ENCODE data around the gene GOLPH3. TPM values are rescaled to one million over a fixed set of nuclear protein-coding genes. Genes with fewer than 3 reads are reported as not detected.
"Not testable (repeated sequence)": the region's sequence is repeated elsewhere in the genome, so short reads cannot be mapped to it uniquely, and the experiment has no call there.

Gene GOLPH3
- polyA plus RNA-seq, 6 donors from 2014 or later: 61.7 to 80.4 (median 74.0) TPM

DNA sequence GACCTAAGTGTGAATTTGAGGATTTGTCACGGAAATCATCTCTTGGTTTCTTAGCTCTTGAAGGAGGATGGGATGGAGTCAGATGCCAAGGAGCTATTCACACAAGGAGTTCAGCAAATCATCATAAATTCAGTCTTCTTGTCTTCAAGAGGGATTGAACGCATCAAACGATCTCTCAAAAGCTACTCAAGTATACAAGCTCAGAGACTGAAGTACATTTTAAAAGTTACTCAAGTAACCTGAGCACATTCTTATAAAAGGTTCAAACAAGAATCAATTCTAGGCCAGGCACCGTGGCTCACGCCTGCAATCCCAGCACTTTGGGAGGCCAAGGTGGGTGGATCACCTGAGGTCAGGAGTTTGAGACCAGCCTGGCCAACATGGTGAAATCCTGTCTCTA lies 21.1 kb upstream of the GOLPH3 start:
- H3K4me1 Mint-ChIP-seq: peaks cover 8 to 12% (median 9%) of the 10 kb centered on the region in 3 donors
- no peak overlapping the region for H3K4me3 Mint-ChIP-seq
- no peak for DNase-seq
- no peak overlapping the region for H3K27ac Mint-ChIP-seq
- no peak for ATAC-seq (ENCODE audit: low read depth in 2 of 2)
- H3K27me3 Mint-ChIP-seq: peaks cover 0 to 3% (median 0%) of the 10 kb centered on the region in 3 donors
- H3K9me3 Mint-ChIP-seq: no peaks in the 10 kb centered on the region
- H3K36me3 Mint-ChIP-seq: no peaks in the 10 kb centered on the region

- Mint-ChIP-seq H3K4me1 (peaks cover 8 to 12% (median 9%) of the 10 kb centered on the region in 3 donors), H3K9me3 (no peaks in the 10 kb centered on the region), H3K36me3 (no peaks in the 10 kb centered on the region), H3K27ac (peak overlapping the region in 3 of 6 donors; percentile 2 to 19 (median 4)), H3K4me3 (peak overlapping the region; percentile 0 to 81 (median 62)), H3K27me3 (no peaks in the 10 kb centered on the region)
- peak; percentile 89 to 97 for ATAC-seq (ENCODE audit: low read depth in 2 of 2)
- DNase-seq: peak; percentile 29
Measured at GRCh38 chr5:32193591-32193990, 19.5 kb upstream of the GOLPH3 start.

DNA sequence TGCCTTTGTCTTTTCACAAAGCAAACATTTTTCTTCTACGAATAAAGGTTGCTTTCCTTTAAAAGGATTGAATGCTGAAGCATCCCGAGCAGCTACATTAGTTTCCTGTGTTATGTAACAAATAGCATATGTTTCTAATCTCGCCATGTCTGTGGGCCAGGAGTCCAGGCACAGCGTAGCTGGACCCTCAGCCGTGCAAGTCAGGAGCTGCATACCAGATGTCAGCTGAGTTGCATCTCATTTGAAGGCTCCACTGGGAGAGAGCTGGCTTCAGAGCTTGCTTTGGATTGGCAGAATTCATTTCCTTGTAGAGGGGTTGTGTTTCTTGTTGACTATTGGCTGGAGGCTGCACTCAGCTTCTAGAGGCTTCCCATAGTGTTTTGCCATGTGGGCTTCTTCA lies 16.0 kb upstream of the GOLPH3 start:
- no peak for ATAC-seq (ENCODE audit: low read depth in 2 of 2)
- H3K36me3 Mint-ChIP-seq: no peaks in the 10 kb centered on the region
- no peaks in the 10 kb centered on the region for H3K27me3 Mint-ChIP-seq

DNA sequence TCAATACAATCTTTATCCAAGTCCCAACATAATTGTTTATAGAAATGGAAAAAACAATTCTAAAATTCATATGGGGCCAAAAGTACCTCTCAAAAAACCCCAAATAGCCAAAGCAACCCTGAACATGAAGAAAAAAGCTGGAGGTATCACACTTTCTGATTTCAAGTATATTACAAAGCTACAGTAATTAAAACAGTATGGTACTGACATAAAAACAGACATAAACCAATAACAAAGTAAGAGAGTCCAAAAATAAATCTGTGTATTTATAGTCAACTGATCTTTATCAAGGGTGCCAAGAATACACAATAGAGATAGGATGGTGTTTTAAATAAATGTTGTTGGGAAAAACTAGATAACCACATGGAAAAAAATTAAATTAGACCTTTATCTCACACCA lies 13.6 kb upstream of the GOLPH3 start:
- peaks cover 0 to 2% (median 0%) of the 10 kb centered on the region in 7 donors for H3K9me3 Mint-ChIP-seq
- no peak overlapping the region for H3K4me3 Mint-ChIP-seq
- no peak overlapping the region for H3K27ac Mint-ChIP-seq
- no peaks in the 10 kb centered on the region for H3K36me3 Mint-ChIP-seq
- DNase-seq (no peak), ATAC-seq (ENCODE audit: low read depth in 2 of 2) (no peak)
- peaks cover 3 to 4% (median 3%) of the 10 kb centered on the region in 3 donors for H3K4me1 Mint-ChIP-seq
- no peaks in the 10 kb centered on the region for H3K27me3 Mint-ChIP-seq

More for the DNA sequence above, 16.0 kb upstream of the GOLPH3 start:
- H3K4me3 Mint-ChIP-seq: no peak overlapping the region
- peaks cover 0 to 2% (median 0%) of the 10 kb centered on the region in 7 donors for H3K9me3 Mint-ChIP-seq
- peaks cover 8 to 12% (median 9%) of the 10 kb centered on the region in 3 donors for H3K4me1 Mint-ChIP-seq
- DNase-seq: no peak
- H3K27ac Mint-ChIP-seq: no peak overlapping the region

DNA sequence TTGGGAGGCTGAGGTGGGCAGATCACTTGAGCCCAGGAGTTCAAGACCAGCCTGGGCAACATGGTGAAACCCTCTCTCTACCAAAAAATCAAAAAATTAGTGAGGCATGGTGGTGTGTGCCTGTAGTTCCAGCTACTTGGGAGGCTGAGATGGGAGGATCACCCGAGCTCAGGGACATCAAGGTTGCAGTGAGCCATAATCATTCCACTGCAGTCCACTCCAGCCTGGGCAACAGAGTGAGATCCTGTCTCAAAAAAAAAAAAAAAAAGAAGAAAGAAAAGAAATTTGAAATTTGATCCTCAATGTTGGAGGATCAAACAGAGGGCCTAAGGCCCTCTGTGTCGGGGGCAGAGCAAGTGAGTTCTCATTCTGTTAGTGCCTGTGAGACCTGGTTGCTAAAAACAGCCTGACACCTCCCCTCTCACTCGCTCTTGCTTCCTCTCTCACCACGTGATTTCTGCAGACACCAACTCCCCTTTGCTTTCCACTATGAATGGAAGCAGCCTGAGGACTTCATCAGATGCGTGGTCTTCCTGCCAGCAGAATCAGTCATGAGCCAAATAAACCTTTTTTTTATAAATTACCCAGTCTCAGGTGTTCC lies 8.4 kb upstream of the GOLPH3 start:
- Mint-ChIP-seq H3K36me3 (no peaks in the 10 kb centered on the region), H3K4me3 (peak overlapping the region in 1 of 8 donors; percentile 65), H3K9me3 (peaks cover 0 to 2% (median 0%) of the 10 kb centered on the region in 7 donors), H3K4me1 (peaks cover 8 to 13% (median 9%) of the 10 kb centered on the region in 3 donors), H3K27ac (peak overlapping the region in 3 of 6 donors; percentile 26 to 74 (median 39)), H3K27me3 (no peaks in the 10 kb centered on the region)
- DNase-seq (no peak), ATAC-seq (ENCODE audit: low read depth in 2 of 2) (peak; percentile 55 to 69)

- Mint-ChIP-seq H3K9me3 (peaks cover 0 to 2% (median 0%) of the 10 kb centered on the region in 7 donors), H3K4me1 (peaks cover 34 to 44% (median 42%) of the 10 kb centered on the region in 3 donors), H3K4me3 (peak overlapping the region; percentile 92 to 100 (median 98)), H3K36me3 (peaks cover 0 to under 1% of the 10 kb centered on the region in 2 donors), H3K27me3 (no peaks in the 10 kb centered on the region), H3K27ac (peak overlapping the region; percentile 97 to 99 (median 98))
- ATAC-seq (ENCODE audit: low read depth in 2 of 2) (peak; percentile 21 to 26), DNase-seq (no peak)
Measured at GRCh38 chr5:32173267-32174010, 680 bp downstream of the GOLPH3 start.

GRCh38 chr5:32172923-32173266 lies 1.2 kb downstream of the GOLPH3 start:
- peak overlapping the region; percentile 92 to 100 (median 98) for H3K4me3 Mint-ChIP-seq
- peaks cover 36 to 47% (median 44%) of the 10 kb centered on the region in 3 donors for H3K4me1 Mint-ChIP-seq
- no peaks in the 10 kb centered on the region for H3K27me3 Mint-ChIP-seq
- ATAC-seq (ENCODE audit: low read depth in 2 of 2) (no peak), DNase-seq (no peak)
- H3K9me3 Mint-ChIP-seq: peaks cover 0 to 2% (median 0%) of the 10 kb centered on the region in 7 donors
- peak overlapping the region; percentile 97 to 99 (median 98) for H3K27ac Mint-ChIP-seq
- peaks cover 0 to 5% of the 10 kb centered on the region in 2 donors for H3K36me3 Mint-ChIP-seq

DNA sequence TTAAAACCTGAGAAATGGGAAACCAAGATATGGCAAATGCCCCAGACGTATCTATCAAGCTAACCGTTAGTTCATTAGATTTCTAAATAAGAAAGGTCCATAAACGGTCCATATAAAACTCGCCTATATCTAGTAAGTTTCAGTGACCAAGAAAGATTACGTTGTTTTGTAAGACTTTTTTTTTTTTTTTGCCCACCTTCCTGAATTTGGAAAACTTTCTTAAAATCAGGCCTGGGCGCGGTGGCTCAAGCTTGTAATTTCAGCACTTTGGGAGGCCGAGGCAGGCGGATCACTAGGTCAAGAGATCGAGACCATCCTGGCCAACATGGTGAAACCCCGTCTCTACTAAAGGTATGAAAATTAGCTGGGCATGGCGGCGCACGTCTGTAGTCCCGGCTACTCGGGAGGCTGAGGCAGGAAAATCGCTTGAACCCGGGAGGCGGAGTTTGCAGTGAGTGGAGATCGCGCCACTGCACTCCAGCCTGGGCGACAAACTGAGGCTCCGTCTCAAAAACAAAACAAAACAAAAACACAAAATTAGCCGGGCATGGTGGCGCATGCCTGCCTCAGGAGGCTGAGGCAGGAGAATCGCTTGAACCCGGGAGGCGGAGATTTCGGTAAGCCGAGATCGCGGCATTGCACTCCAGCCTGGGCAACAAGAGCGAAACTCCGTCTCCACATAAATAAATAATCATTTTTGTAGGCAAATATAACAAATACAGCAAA lies 1.8 kb downstream of the GOLPH3 start:
- H3K9me3 Mint-ChIP-seq; DNase-seq; H3K27me3 Mint-ChIP-seq; H3K36me3 Mint-ChIP-seq; ATAC-seq (ENCODE audit: low read depth in 2 of 2): not testable (repeated sequence)
- H3K4me1 Mint-ChIP-seq: peaks cover 36 to 47% (median 44%) of the 10 kb centered on the region in 3 donors
- peak overlapping the region; percentile 92 to 100 (median 98) for H3K4me3 Mint-ChIP-seq
- peak overlapping the region in 5 of 6 donors; percentile 97 to 99 (median 98) for H3K27ac Mint-ChIP-seq

GRCh38 chr5:32170303-32171151 lies 3.6 kb downstream of the GOLPH3 start:
- no peaks in the 10 kb centered on the region for H3K9me3 Mint-ChIP-seq
- peaks cover 0 to 5% of the 10 kb centered on the region in 2 donors for H3K36me3 Mint-ChIP-seq
- no peak for DNase-seq

GRCh38 chr5:32168460-32169033 lies 5.6 kb downstream of the GOLPH3 start:
- peak overlapping the region in 1 of 8 donors; percentile 78 for H3K4me3 Mint-ChIP-seq
- no peak for ATAC-seq (ENCODE audit: low read depth in 2 of 2)
- H3K27me3 Mint-ChIP-seq: no peaks in the 10 kb centered on the region
- no peak for DNase-seq
- H3K4me1 Mint-ChIP-seq: peaks cover 36 to 67% (median 55%) of the 10 kb centered on the region in 3 donors
- H3K36me3 Mint-ChIP-seq: peaks cover 0 to 5% of the 10 kb centered on the region in 2 donors
- peak overlapping the region in 3 of 6 donors; percentile 19 to 40 (median 38) for H3K27ac Mint-ChIP-seq
- H3K9me3 Mint-ChIP-seq: no peaks in the 10 kb centered on the region

More at GRCh38 chr5:32170303-32171151, 3.6 kb downstream of the GOLPH3 start:
- no peaks in the 10 kb centered on the region for H3K27me3 Mint-ChIP-seq
- no peak for ATAC-seq (ENCODE audit: low read depth in 2 of 2)
- H3K4me3 Mint-ChIP-seq: peak overlapping the region in 2 of 8 donors; percentile 36 to 78
- H3K4me1 Mint-ChIP-seq: peaks cover 32 to 56% (median 50%) of the 10 kb centered on the region in 3 donors
- peak overlapping the region in 3 of 6 donors; percentile 54 to 77 (median 59) for H3K27ac Mint-ChIP-seq

- Mint-ChIP-seq H3K9me3 (no peaks in the 10 kb centered on the region), H3K27me3 (no peaks in the 10 kb centered on the region), H3K36me3 (peaks cover 0 to 5% of the 10 kb centered on the region in 2 donors), H3K4me1 (peaks cover 31 to 52% (median 48%) of the 10 kb centered on the region in 3 donors), H3K4me3 (no peak overlapping the region), H3K27ac (peak overlapping the region in 4 of 6 donors; percentile 12 to 63 (median 22))
- DNase-seq: no peak
- no peak for ATAC-seq (ENCODE audit: low read depth in 2 of 2)
Measured at GRCh38 chr5:32165597-32165996, 8.5 kb downstream of the GOLPH3 start.

DNA sequence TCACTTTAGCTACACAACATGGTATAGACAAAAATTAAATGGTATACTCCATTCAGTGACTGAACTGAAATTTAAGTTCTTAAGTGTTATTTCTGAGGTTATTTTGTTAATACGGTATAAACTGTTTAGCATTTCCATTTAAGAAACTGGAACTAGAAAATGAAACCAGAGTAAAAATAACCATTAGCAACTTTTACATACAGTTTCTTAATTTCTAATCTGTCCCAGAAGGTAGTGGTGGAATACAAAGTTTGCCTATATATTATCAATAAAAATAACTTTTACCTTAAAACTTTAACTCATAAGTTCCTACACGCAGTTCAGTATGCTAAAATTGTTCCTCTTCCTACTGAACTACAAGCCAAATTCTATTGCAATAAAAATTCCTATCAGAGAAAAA lies 10.3 kb downstream of the GOLPH3 start:
- Mint-ChIP-seq H3K27ac (peak overlapping the region in 2 of 6 donors; percentile 54 to 78), H3K9me3 (no peaks in the 10 kb centered on the region), H3K4me1 (peaks cover 21 to 40% (median 36%) of the 10 kb centered on the region in 3 donors), H3K36me3 (peaks cover 0 to 5% of the 10 kb centered on the region in 2 donors), H3K4me3 (peak overlapping the region in 4 of 8 donors; percentile 42 to 79 (median 62)), H3K27me3 (no peaks in the 10 kb centered on the region)
- ATAC-seq (ENCODE audit: low read depth in 2 of 2): no peak
- no peak for DNase-seq

Data from naive B cell (primary cell).